GM12891 (cell line): ENCODE data around the gene ART1.
"Not testable (repeated sequence)": the region's sequence is repeated elsewhere in the genome, so short reads cannot be mapped to it uniquely, and the experiment has no call there.

Experiments
- DNase-seq: peaks from one replicate; pipeline ENCODE4 v3.0.0; 2011; ENCODE audit warnings: low spot score; ENCODE audit not compliant: insufficient read length
- FAIRE-seq: peaks from 2 replicates; lab custom pipeline; 2011; peaks lifted over from hg19 to GRCh38; lab: Jason Lieb, UNC
- PAX5 ChIP-seq: IDR thresholded peaks from 2 replicates; pipeline ENCODE4 v1.6.1; 2011; ENCODE audit warnings: low read length, moderate library complexity, mild to moderate bottlenecking; ENCODE audit not compliant: insufficient read depth, severe bottlenecking
- POLR2A ChIP-seq: IDR thresholded peaks from 2 replicates; pipeline ENCODE4 v1.6.1; 2011; ENCODE audit warnings: low read depth, low read length, control low read depth
- POLR2AphosphoS5 ChIP-seq: IDR thresholded peaks from 2 replicates; pipeline ENCODE4 v1.6.1; 2011; ENCODE audit warnings: low read depth, low read length, control low read depth
- POU2F2 ChIP-seq: IDR thresholded peaks from 2 replicates; pipeline ENCODE4 v1.6.1; 2011; ENCODE audit warnings: low read depth, mild to moderate bottlenecking, control low read depth, low read length, moderate library complexity
- SPI1 ChIP-seq: IDR thresholded peaks from 2 replicates; pipeline ENCODE4 v1.6.1; 2011; ENCODE audit warnings: low read depth, low read length, control low read depth
- TAF1 ChIP-seq: IDR thresholded peaks from 2 replicates; pipeline ENCODE4 v1.6.1; 2011; ENCODE audit warnings: low read depth, low read length, control low read depth

The ART1 gene

GRCh38 chr11:3655547-3655946 lies 10.6 kb downstream of the ART1 start:
- TF ChIP-seq POLR2A = no peak
- TF ChIP-seq POLR2AphosphoS5 = no peak
- no peak for TF ChIP-seq TAF1
- no peak for TF ChIP-seq POU2F2
- no peak for TF ChIP-seq PAX5
- TF ChIP-seq SPI1 = no peak
- DNase-seq (no peak), FAIRE-seq (no peak)

GRCh38 chr11:3657331-3657730 lies 12.4 kb downstream of the ART1 start:
- not testable (repeated sequence) for DNase-seq, FAIRE-seq

GRCh38 chr11:3658252-3658651 lies 13.3 kb downstream of the ART1 start:
- DNase-seq = no peak
- TF ChIP-seq PAX5 (no peak), SPI1 (no peak)
- no peak for FAIRE-seq

DNA sequence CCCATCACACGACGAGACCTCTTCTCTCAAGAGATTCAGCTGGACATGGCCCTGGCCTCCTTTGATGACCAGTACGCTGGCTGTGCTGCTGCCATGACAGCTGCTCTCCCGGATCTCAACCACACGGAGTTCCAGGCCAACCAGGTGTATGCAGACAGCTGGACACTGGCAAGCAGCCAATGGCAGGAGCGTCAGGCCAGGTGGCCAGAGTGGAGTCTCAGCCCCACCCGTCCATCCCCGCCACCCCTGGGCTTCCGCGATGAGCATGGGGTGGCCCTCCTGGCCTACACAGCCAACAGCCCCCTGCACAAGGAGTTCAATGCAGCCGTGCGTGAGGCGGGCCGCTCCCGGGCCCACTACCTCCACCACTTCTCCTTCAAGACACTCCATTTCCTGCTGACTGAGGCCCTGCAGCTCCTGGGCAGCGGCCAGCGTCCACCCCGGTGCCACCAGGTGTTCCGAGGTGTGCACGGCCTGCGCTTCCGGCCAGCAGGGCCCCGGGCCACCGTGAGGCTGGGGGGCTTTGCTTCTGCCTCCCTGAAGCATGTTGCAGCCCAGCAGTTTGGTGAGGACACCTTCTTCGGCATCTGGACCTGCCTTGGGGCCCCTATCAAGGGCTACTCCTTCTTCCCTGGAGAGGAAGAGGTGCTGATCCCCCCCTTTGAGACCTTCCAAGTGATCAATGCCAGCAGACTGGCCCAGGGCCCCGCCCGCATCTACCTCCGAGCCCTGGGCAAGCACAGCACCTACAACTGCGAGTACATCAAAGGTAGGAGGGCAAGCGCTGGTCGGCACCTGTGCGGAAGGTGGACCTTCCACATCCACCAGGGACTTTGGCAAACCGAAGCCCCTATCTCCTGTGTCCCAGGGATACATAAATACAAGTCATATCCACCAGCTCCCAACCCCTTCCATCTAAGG lies 14.9 kb downstream of the ART1 start:
- no peak for DNase-seq
- FAIRE-seq = no peak
- TF ChIP-seq POLR2AphosphoS5 (no peak), SPI1 (no peak), POLR2A (no peak), TAF1 (no peak), PAX5 (no peak), POU2F2 (no peak)

- DNase-seq = no peak
- no peak for TF ChIP-seq TAF1
- no peak for TF ChIP-seq PAX5
- no peak for TF ChIP-seq SPI1
- no peak for TF ChIP-seq POLR2A
- no peak for TF ChIP-seq POU2F2
- TF ChIP-seq POLR2AphosphoS5 = no peak
- FAIRE-seq = no peak
Observed at GRCh38 chr11:3660960-3661359, 16.0 kb downstream of the ART1 start.

GRCh38 chr11:3662856-3663255 lies 17.9 kb downstream of the ART1 start:
- DNase-seq = no peak
- FAIRE-seq = no peak
- TF ChIP-seq POU2F2 (no peak), POLR2AphosphoS5 (no peak), TAF1 (no peak), POLR2A (no peak), PAX5 (no peak), SPI1 (no peak)

DNA sequence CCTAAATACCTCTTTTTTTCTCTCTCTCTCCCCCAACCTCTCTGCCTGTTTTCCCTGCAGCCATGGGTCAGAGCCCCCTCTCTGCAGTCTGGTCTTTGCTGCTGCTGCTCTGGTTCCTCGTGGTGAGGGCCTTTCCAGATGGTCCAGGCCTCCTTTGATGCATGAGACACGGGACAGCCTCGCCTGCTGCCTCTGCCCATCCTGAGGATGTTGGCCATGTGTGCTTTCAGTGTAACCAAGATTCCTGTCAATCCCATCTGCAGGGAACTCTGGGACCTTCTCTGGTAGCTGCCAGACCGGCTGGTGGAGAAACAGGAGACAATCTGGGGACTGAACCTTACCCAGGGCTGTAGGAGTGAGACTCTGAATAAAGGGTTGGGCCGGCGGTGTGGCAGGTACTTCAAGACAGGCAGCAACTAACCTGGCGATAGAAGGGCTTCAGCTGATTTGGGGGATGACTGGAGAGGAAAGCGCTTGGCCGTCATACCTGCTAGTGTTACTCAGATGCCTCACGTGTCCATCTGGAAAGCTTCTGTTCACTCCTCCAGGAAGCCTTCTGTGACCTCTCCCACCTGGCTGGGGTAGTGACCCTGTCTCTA lies 19.2 kb downstream of the ART1 start:
- FAIRE-seq (no peak), DNase-seq (no peak)
- no peak for TF ChIP-seq SPI1
- no peak for TF ChIP-seq POLR2A
- TF ChIP-seq POLR2AphosphoS5 = no peak
- TF ChIP-seq TAF1 = no peak
- TF ChIP-seq PAX5 = no peak
- TF ChIP-seq POU2F2 = no peak

- FAIRE-seq = no peak
- DNase-seq = no peak
- TF ChIP-seq POU2F2 (no peak), SPI1 (no peak)
Observed at GRCh38 chr11:3665336-3666022, 20.6 kb downstream of the ART1 start.

DNA sequence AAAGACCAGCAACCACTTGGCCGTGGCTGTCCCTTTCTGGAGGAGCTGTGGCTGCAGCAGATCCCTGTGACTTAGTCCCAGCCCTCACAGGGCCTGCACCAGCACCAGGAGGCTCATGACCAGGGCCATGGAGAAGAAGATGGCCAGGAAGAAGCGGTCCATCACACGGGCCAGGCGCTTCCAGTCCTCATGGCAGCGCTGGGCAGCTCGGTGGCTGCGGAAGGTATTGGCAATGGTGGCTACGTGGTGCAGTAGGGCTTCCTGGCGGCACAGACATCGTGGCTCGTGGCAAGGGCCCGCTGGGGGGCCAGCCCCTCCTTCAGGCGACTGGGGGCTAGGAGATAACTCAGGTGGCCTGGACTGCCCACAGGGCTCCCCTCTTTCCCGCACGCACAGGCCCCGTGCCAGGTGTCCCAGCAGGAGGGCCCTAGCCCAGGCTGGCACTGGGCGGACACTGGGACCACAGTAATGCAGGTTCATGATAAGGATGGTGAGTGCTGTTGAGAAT lies 21.1 kb downstream of the ART1 start:
- no peak for TF ChIP-seq POLR2A
- TF ChIP-seq POU2F2 = no peak
- TF ChIP-seq PAX5 = no peak
- TF ChIP-seq SPI1 = no peak
- no peak for TF ChIP-seq TAF1
- TF ChIP-seq POLR2AphosphoS5 = no peak
- FAIRE-seq (no peak), DNase-seq (no peak)
